Stimulated activated naive B cell treated with anti-CD40 and anti-IgM and Interleukin-4, amounts not matched to agents 10 μg/mL and 1 μg/mL and 100 μg/mL, for 72 hours (primary cell): ENCODE data around the gene TADA1.
"Not testable (repeated sequence)": the region's sequence is repeated elsewhere in the genome, so short reads cannot be mapped to it uniquely, and the experiment has no call there.

Source experiments
- ATAC-seq, 2 donors: fragments of 150-1000 bp; cut with Tn5 transposase; replicated peaks; 2 replicates each; pipeline ENCODE4 v1.10.0; 2021; ENCODE audit warnings: moderate library complexity in 1 of 2
- DNase-seq: peaks from one replicate; pipeline ENCODE4 v3.0.0; 2021
- H3K27ac Mint-ChIP-seq: one replicate; pipeline ENCODE4 v1.8.0; 2022; ENCODE audit warnings: mild to moderate bottlenecking, mixed read lengths
- H3K27me3 Mint-ChIP-seq, 2 donors: one replicate each; pipeline ENCODE4 v1.8.0; 2022; ENCODE audit warnings: mixed read lengths in 2 of 2
- H3K36me3 Mint-ChIP-seq, 2 donors: one replicate each; pipeline ENCODE4 v1.8.0; 2022; ENCODE audit warnings: mixed read lengths in 2 of 2, mild to moderate bottlenecking in 1 of 2
- H3K4me1 Mint-ChIP-seq, 2 donors: one replicate each; pipeline ENCODE4 v1.8.0; 2022; ENCODE audit warnings: mixed read lengths in 2 of 2, mild to moderate bottlenecking in 1 of 2
- H3K4me3 Mint-ChIP-seq, 2 donors: one replicate each; pipeline ENCODE4 v1.8.0; 2022; ENCODE audit warnings: mild to moderate bottlenecking in 2 of 2, mixed read lengths in 2 of 2, moderate library complexity in 1 of 2
- H3K9me3 Mint-ChIP-seq, 2 donors: one replicate each; pipeline ENCODE4 v1.8.0; 2022; ENCODE audit warnings: mixed read lengths in 2 of 2, mild to moderate bottlenecking in 1 of 2

Gene TADA1

DNA sequence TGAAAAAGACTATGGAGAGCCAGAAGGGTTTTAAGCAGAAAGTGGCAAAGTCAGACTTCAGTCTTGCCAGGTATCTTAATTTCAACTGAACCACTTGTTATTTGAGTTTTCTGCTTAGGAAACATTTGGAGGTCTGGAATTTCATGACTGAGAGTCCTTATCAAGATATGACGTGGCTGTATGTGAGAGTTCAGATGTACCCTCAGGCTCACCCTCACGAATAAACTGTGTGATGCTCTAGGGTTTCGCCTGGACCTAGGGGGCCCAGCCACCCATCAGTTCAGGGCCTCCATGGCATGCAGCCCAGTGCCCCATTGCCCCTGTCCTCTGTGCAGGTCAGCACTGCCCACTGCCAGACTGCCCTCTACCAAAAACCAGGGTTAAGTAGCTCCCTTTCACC is 30.6 kb upstream of the TADA1 start:
- H3K27ac Mint-ChIP-seq, result no peak overlapping the region
- peaks cover 18% of the 10 kb centered on the region in 2 donors for H3K4me1 Mint-ChIP-seq
- peaks cover 0 to 2% of the 10 kb centered on the region in 2 donors for H3K36me3 Mint-ChIP-seq
- no peak overlapping the region for H3K4me3 Mint-ChIP-seq
- no peaks in the 10 kb centered on the region for H3K9me3 Mint-ChIP-seq
- peaks cover 0 to 10% of the 10 kb centered on the region in 2 donors for H3K27me3 Mint-ChIP-seq
- DNase-seq, result no peak
- no peak for ATAC-seq

DNA sequence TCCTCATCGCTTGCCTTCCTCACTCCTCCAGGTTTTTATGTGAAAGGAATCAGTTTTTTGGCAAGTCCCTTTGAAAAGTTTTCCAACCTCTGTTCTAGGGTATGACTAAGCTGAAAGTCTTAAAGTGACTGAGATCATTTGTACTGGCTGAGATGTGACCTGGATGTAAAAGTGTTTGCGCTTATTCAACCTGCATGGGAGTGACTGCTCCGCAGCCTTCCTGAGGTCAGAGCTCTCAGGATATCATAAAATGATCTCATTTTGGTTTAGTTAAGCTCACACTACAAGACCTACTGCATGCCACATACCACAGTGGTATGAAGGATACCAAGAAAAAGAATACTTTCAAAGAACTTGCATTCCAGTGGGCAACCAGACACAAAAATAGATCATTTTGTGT is 29.8 kb upstream of the TADA1 start:
- H3K27ac Mint-ChIP-seq, result no peak overlapping the region
- no peaks in the 10 kb centered on the region for H3K36me3 Mint-ChIP-seq
- H3K4me1 Mint-ChIP-seq, result peaks cover 17 to 18% of the 10 kb centered on the region in 2 donors
- no peaks in the 10 kb centered on the region for H3K9me3 Mint-ChIP-seq
- H3K27me3 Mint-ChIP-seq, result peaks cover 0 to 10% of the 10 kb centered on the region in 2 donors
- ATAC-seq (no peak), DNase-seq (no peak)
- no peak overlapping the region for H3K4me3 Mint-ChIP-seq

DNA sequence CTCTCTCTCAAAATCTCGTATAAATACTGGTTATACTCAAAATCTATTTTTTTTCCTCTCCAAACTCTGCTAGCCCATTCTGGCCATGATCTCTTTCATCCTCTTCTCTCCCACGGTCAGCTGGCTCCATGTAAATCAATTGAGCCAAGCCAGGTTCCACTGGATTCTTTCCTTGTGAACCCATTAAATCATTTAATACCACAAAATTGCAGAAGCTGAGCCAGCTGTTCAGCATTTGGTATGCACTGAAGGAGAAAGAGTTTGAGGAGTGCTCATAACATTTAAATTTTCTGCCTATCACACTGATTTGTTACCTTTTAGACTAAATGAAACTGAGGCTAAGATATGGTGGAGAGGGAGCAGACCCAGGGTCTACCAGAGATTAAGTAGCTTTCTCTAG is 29.1 kb upstream of the TADA1 start:
- Mint-ChIP-seq H3K4me1 (peaks cover 12 to 18% of the 10 kb centered on the region in 2 donors), H3K9me3 (no peaks in the 10 kb centered on the region), H3K27ac (no peak overlapping the region), H3K27me3 (peaks cover 3 to 10% of the 10 kb centered on the region in 2 donors), H3K36me3 (no peaks in the 10 kb centered on the region), H3K4me3 (no peak overlapping the region)
- DNase-seq (no peak), ATAC-seq (no peak)

DNA sequence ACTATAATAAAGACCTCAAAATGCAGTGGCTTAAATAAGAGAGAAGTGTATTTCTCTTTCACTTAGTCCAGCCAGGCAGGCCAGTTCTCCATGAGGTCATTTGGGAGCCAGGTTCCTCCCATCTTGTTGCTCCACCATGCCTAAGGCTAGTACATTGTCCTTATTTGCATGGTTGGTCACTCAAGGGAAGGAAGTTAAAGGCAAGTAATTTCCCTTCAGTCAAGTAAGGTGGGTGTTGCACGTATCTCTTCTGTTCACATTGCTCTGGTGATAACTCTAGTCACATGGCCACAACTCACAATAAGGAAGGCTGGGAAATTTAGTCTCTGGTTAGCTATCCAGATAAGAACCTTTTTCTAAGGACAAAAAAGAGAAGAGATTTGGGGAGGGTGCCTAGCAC is 27.2 kb upstream of the TADA1 start:
- Mint-ChIP-seq H3K4me1 (peaks cover 12 to 18% of the 10 kb centered on the region in 2 donors), H3K27ac (no peak overlapping the region), H3K36me3 (peaks cover 0 to 3% of the 10 kb centered on the region in 2 donors), H3K27me3 (peaks cover 9 to 10% of the 10 kb centered on the region in 2 donors), H3K4me3 (no peak overlapping the region), H3K9me3 (peaks cover 0 to 4% of the 10 kb centered on the region in 2 donors)
- DNase-seq (no peak), ATAC-seq (peak in 1 of 2 donors; percentile 50)

DNA sequence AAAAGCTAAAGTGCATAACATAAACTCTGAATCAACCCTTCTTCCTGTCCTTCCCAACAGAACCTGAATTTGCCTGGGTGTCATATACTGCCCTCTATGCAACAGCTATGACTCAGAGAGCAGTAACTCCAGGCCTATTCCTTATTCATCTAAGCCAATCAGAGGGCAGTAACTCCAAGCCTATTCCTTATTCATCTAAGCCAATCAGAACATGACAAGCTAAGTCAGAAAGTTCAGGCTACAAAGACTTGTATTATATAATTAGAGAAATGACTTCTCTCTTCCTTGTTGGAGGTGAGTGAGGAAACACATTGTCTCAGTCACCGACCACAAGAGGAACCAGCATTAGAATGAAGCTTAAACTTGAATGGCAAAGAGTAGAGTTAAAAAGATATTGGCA is 26.2 kb upstream of the TADA1 start:
- H3K27ac Mint-ChIP-seq, result no peak overlapping the region
- DNase-seq, result no peak
- ATAC-seq, result peak; percentile 68 to 82
- H3K4me1 Mint-ChIP-seq, result peaks cover 6 to 12% of the 10 kb centered on the region in 2 donors
- peaks cover 10 to 14% of the 10 kb centered on the region in 2 donors for H3K27me3 Mint-ChIP-seq
- H3K4me3 Mint-ChIP-seq, result no peak overlapping the region
- peaks cover 1 to 12% of the 10 kb centered on the region in 2 donors for H3K9me3 Mint-ChIP-seq
- peaks cover 0 to 4% of the 10 kb centered on the region in 2 donors for H3K36me3 Mint-ChIP-seq

DNA sequence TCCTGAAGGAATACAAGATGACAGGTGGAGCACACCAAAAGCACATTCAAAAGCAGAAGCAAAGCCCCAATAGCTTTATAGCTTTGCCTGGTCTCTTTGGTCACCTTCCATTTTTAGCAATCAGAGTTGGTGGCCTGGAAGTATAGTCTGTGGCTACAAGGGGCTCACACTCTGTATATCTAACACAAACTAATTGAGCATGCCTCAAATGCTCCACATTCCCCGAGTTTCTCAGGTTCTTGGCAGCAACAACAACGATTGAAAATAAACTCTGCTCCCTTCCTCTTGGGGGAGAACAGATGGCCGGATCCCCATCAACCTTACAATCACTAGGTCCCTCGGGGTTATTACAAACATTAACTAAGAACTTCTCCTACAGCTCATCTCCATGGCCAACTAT is 24.9 kb upstream of the TADA1 start:
- Mint-ChIP-seq H3K36me3 (peaks cover 3 to 8% of the 10 kb centered on the region in 2 donors), H3K4me1 (peaks cover 6 to 12% of the 10 kb centered on the region in 2 donors), H3K27ac (no peak overlapping the region), H3K9me3 (peaks cover 7 to 17% of the 10 kb centered on the region in 2 donors), H3K4me3 (no peak overlapping the region), H3K27me3 (peaks cover 5 to 22% of the 10 kb centered on the region in 2 donors)
- DNase-seq (no peak), ATAC-seq (peak in 1 of 2 donors; percentile 25)

DNA sequence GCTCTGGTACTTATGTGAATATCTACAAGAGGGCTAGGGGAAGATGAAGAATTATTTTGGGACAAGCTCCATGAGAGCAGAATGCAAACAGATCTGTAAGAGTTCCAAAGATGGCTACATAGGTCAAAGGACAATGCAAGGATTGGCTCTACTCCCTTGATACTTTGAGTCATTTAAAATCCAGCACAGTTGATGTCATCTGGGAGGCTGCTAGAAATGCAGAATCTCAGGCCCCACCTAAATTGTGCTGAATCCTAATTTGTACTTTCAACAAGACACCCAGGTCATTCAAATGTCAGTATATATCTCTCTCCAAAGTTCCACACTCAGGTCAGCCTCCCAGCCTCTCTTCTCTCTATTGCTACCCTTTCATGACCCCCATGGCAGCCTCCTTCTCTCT is 23.7 kb upstream of the TADA1 start:
- Mint-ChIP-seq H3K9me3 (peaks cover 7 to 17% of the 10 kb centered on the region in 2 donors), H3K27me3 (peaks cover 7 to 29% of the 10 kb centered on the region in 2 donors), H3K36me3 (peaks cover 3 to 8% of the 10 kb centered on the region in 2 donors), H3K4me1 (peaks cover 6 to 12% of the 10 kb centered on the region in 2 donors), H3K27ac (no peak overlapping the region), H3K4me3 (no peak overlapping the region)
- ATAC-seq (no peak), DNase-seq (no peak)

DNA sequence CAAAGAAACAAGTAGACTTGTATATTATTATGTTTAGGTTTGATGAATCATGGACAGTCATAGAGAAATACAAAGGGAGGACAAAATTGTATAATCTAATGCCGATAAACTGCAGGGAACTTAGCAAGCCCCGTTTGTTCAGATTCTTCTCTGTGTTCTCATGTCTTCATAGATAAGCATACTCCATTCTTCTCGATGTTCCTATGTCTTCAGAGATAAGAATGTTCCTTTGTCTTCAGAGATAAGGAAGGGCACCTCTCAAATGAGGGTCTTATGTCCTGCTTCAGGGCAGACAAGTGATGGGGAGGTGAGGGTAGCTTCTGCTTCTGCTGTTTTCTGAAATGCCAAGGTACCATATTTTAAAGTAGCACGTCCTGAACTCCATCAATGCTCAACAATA is 19.7 kb upstream of the TADA1 start:
- no peak for DNase-seq

DNA sequence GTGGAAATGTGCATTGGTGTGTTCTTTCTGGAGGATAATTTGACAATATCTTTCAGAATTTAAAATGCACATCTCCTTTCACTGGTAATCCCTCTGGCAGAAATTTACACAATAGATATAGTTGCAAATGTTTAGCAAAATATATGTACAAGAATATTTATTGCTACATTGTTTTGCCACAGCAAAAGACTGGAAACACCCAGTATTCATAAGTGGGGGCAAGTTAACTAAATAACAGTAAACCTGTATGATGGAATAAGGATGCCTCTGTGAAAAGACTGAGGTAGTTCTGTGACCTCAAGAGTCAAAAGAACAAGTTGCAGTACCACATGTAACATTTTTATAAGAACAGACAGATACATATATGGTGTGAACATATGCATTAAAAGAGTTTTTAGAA is 13.7 kb upstream of the TADA1 start:
- no peaks in the 10 kb centered on the region for H3K9me3 Mint-ChIP-seq
- peaks cover 21 to 29% of the 10 kb centered on the region in 2 donors for H3K27me3 Mint-ChIP-seq
- ATAC-seq (no peak), DNase-seq (no peak)
- no peaks in the 10 kb centered on the region for H3K36me3 Mint-ChIP-seq
- peaks cover 3 to 7% of the 10 kb centered on the region in 2 donors for H3K4me1 Mint-ChIP-seq
- no peak overlapping the region for H3K27ac Mint-ChIP-seq
- no peak overlapping the region for H3K4me3 Mint-ChIP-seq

More for the DNA sequence above, 19.7 kb upstream of the TADA1 start:
- no peak for ATAC-seq
- H3K27me3 Mint-ChIP-seq, result peaks cover 25 to 39% of the 10 kb centered on the region in 2 donors
- H3K4me3 Mint-ChIP-seq, result no peak overlapping the region
- no peak overlapping the region for H3K27ac Mint-ChIP-seq
- peaks cover 3 to 8% of the 10 kb centered on the region in 2 donors for H3K36me3 Mint-ChIP-seq
- peaks cover 7 to 17% of the 10 kb centered on the region in 2 donors for H3K9me3 Mint-ChIP-seq
- no peaks in the 10 kb centered on the region for H3K4me1 Mint-ChIP-seq

DNA sequence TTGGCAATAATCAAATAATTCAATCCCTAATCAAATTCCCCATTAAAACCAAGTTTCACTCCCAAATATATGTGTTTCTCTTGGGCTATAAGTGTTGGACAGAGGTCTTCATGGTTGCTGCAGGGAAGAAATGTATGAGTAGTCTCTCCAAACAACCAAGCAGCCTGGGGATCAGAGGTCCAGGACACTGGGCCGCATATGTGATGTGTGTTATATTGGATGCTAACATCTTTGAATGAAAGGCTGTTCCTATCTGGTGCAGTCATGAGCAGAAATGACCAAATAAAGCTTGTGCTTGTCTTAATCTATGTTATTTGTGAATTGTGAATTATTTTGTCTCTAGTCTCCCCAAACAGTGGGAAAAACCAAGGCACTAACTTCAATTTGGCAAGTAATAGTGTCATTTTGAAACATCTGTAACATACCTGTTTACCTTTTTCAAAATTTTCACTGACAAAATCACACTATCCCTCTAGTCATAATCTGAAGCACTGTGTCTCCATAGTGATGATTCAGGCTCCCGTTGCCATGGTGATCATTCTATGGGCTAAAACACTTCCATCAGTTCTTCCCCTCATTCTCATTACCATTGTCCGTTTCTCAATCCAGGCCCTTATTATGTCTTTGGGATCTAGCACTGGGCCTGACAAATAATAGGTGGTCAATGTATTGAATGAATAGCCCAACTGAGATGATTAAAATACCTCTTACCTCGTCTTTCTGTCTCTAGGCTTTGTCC is 12.5 kb upstream of the TADA1 start:
- Mint-ChIP-seq H3K27ac (no peak overlapping the region), H3K36me3 (no peaks in the 10 kb centered on the region)

DNA sequence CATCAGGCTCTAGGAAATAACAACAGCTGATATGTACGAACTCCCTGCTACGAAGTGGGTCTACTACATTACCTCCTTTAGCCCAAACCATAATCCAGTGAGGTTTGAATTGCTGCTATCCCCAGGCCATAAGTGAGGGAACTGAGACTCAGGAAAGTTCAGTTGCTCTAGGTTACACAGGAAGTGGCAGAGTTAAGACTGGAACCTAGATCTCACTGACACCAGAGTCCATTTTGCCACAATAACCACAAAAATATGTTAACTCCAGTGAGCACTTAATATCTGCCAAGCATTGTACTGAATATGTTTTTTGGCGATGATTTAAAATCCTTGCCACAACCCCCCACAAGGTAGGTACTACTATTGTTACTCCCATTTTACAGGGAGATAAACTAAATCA is 8.9 kb upstream of the TADA1 start:
- Mint-ChIP-seq H3K36me3 (no peaks in the 10 kb centered on the region), H3K27me3 (peaks cover 20 to 27% of the 10 kb centered on the region in 2 donors), H3K4me3 (no peak overlapping the region), H3K4me1 (peaks cover 7 to 21% of the 10 kb centered on the region in 2 donors), H3K27ac (no peak overlapping the region), H3K9me3 (no peaks in the 10 kb centered on the region)
- ATAC-seq (peak; percentile 39 to 43), DNase-seq (no peak)

More for the DNA sequence above, 12.5 kb upstream of the TADA1 start:
- no peaks in the 10 kb centered on the region for H3K9me3 Mint-ChIP-seq
- peaks cover 28 to 31% of the 10 kb centered on the region in 2 donors for H3K27me3 Mint-ChIP-seq
- DNase-seq (no peak), ATAC-seq (no peak)
- H3K4me1 Mint-ChIP-seq, result peaks cover 6 to 19% of the 10 kb centered on the region in 2 donors
- no peak overlapping the region for H3K4me3 Mint-ChIP-seq

DNA sequence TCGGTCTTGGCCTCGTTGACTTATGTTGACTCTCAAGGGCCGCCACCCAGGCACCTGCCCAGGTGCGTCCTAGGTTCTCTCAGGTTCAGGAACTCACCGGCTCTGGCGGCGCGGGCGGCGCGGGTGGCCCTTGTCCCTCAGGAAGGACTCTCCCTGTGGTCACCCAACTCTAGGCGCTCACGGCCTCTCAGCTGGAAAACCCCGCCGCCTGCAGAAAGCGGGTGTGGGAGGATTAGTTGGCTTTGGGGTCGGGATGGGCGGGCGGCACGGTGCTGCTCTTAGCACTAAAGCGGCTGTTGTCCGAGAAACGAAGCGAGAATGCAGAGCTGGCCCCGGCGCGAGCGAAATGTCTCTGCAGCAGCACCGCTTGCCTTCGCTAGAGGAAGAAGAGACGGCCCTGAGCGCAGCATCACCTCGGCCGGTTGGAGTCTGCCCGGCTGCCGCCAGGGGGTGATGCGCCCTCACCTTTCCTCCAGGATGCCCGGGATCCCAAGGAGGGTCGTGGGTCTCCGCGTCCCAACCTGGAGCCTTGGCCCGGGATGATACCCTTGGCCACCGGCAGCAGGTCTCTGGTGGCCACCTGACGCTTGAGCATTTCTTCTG is 8.1 kb upstream of the TADA1 start:
- Mint-ChIP-seq H3K27ac (no peak overlapping the region), H3K27me3 (peaks cover 20 to 27% of the 10 kb centered on the region in 2 donors), H3K4me3 (peak overlapping the region; percentile 29 to 54), H3K36me3 (no peaks in the 10 kb centered on the region), H3K4me1 (peaks cover 7 to 21% of the 10 kb centered on the region in 2 donors), H3K9me3 (no peaks in the 10 kb centered on the region)
- DNase-seq (peak; percentile 21), ATAC-seq (peak; percentile 79 to 84)

DNA sequence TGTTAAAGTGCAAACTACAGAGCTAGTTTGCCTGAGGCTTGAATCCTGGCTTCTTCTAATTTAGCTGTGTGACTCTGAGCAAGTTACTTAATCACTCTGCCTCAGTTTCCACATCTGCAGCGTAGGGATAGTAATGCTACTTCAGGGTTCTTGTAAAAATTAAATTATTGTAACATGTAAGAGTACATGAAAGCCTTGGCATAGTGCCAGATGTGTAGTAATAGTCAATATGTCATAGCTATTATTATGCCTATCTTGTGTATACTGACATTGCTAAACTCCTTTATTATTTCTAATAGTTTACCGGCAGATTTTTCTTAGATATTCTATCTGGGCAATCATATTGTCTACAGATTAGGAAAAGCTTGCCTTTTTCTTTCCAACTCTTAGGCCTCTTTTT is 6.8 kb upstream of the TADA1 start:
- DNase-seq, result no peak
- Mint-ChIP-seq H3K36me3 (no peaks in the 10 kb centered on the region), H3K27ac (no peak overlapping the region), H3K27me3 (peaks cover 20 to 27% of the 10 kb centered on the region in 2 donors), H3K4me3 (no peak overlapping the region), H3K4me1 (peaks cover 7 to 21% of the 10 kb centered on the region in 2 donors), H3K9me3 (peaks cover 0 to 3% of the 10 kb centered on the region in 2 donors)
- no peak for ATAC-seq

DNA sequence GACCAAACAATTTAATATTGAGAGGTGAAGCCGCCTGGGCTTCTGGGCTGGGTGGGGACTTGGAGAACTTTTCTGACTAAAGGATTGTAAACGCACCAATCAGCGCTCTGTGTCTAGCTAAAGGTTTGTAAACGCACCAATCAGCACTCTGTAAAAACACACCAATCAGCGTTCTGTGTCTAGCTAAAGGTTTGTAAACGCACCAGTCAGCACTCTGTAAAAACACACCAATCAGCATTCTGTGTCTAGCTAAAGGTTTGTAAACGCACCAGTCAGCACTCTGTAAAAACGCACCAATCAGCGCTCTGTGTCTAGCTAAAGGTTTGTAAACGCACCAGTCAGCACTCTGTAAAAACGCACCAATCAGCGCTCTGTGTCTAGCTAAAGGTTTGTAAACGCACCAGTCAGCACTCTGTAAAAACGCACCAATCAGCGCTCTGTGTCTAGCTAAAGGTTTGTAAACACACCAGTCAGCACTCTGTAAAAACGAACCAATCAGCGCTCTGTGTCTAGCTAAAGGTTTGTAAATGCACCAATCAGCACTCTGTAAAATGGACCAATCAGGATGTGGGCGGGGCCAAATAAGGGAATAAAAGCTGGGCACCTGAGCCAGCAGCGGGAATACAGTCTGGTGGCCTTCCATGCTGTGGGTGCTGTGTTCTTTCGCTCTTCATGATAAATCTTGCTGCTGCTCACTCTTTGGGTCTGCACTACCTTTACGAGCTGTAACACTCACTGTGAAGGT is 2.3 kb upstream of the TADA1 start:
- H3K36me3 Mint-ChIP-seq, H3K9me3 Mint-ChIP-seq, H3K4me3 Mint-ChIP-seq, H3K27ac Mint-ChIP-seq, DNase-seq, ATAC-seq, H3K27me3 Mint-ChIP-seq: not testable (repeated sequence)
- H3K4me1 Mint-ChIP-seq, result peaks cover 14% of the 10 kb centered on the region in 2 donors
